Kidney (tissue), 14 donors: Measurements from ENCODE around the gene RRM2. TPM values are rescaled to one million over a fixed set of nuclear protein-coding genes. Genes with fewer than 3 reads are reported as not detected.
"Not testable (repeated sequence)": the region's sequence is repeated elsewhere in the genome, so short reads cannot be mapped to it uniquely, and the experiment has no call there.

Source experiments
- DNase-seq, 5 donors: peaks; one replicate each; pipeline ENCODE4 v3.0.0-alpha.2; 2013 to 2020
- FAIRE-seq: peaks from 2 replicates; lab custom pipeline; 2012; peaks lifted over from hg19 to GRCh38; lab: Jason Lieb, UNC
- H3K27ac ChIP-seq, 2 donors: one replicate each; pipeline ENCODE4 v1.7.0; 2013; ENCODE audit warnings: low read depth in 2 of 2, low read length in 2 of 2, inconsistent platforms in 1 of 2
- H3K27me3 ChIP-seq: one replicate; pipeline ENCODE4 v1.7.1; 2013; ENCODE audit warnings: low read length, inconsistent platforms; ENCODE audit not compliant: control insufficient read depth, insufficient read depth
- H3K36me3 ChIP-seq, 3 donors: one replicate each; pipeline versions ENCODE4 v1.7.0 to v1.7.1; 2013; ENCODE audit warnings: low read length in 3 of 3, control low read depth in 1 of 3, inconsistent platforms in 1 of 3; ENCODE audit not compliant: insufficient read depth in 3 of 3, control insufficient read depth in 2 of 3
- H3K4me1 ChIP-seq, 3 donors: one replicate each; pipeline versions ENCODE4 v1.7.0 to v1.7.1; 2013; ENCODE audit warnings: low read length in 3 of 3, inconsistent platforms in 1 of 3, low read depth in 1 of 3; ENCODE audit not compliant: control insufficient read depth in 2 of 3, insufficient read depth in 2 of 3
- H3K4me3 ChIP-seq, 3 donors: one replicate each; pipeline versions ENCODE4 v1.7.0 to v1.8.1; 2013; ENCODE audit warnings: low read length in 3 of 3, control low read depth in 1 of 3, inconsistent platforms in 1 of 3
- H3K9ac ChIP-seq, 3 donors: one replicate each; pipeline versions ENCODE4 v1.7.0 to v1.7.1; 2013; ENCODE audit warnings: low read length in 3 of 3, control low read depth in 1 of 3, inconsistent platforms in 1 of 3
- H3K9me3 ChIP-seq, 3 donors: one replicate each; pipeline versions ENCODE4 v1.7.0 to v1.7.1; 2013; ENCODE audit warnings: low read length in 3 of 3, control low read depth in 1 of 3, inconsistent platforms in 1 of 3; ENCODE audit not compliant: control insufficient read depth in 2 of 3, insufficient read depth in 1 of 3
- intact Hi-C: fragments of 100-400 bp; cut with DNase I; formaldehyde crosslinking; loops from one replicate; pipeline ENCODE4 v1.11.1; 2022
- polyA plus RNA-seq: library from polyadenylated mRNA; stranded (reverse); fragments of 350-450 nt; fragmentation: Illumina TruSeq; extraction: RNeasy Lipid Tissue Mini Kit (QIAGEN cat#74804); gene quantifications from one replicate; pipeline ENCODE4 v1.2.3, GENCODE V29; 2014; ENCODE audit warnings: low read depth, low replicate concordance; ENCODE audit not compliant: insufficient read depth
- total RNA-seq: library from RNA; stranded (reverse); fragmentation: NEBNext Ultra II Directional; extraction: Animal tissue kit (Norgen Biotek cat#: 25700); gene quantifications from one replicate; pipeline ENCODE4 v1.2.1, GENCODE V29; 2021
- TF ChIP-seq, protein P1 (sequence below): IDR thresholded peaks from 3 replicates; pipeline ENCODE4 v1.5.1; 2012; ENCODE audit warnings: mild to moderate bottlenecking, moderate library complexity, borderline replicate concordance; ENCODE audit not compliant: insufficient read depth; ENCODE audit errors: extremely low read depth
- donor health status: control.
- donor health status: control.
- donor health status: control.
- donor health status: control.
- donor health status: control.
- donor health status: DM: yes; HTN: yes; CAD: no.
- donor health status: Normal renal cell carcinoma (clear cell type).

Gene RRM2
- total and polyA plus RNA-seq, 2 donors from 2014 or later = 3.6 to 5.5 TPM

DNA sequence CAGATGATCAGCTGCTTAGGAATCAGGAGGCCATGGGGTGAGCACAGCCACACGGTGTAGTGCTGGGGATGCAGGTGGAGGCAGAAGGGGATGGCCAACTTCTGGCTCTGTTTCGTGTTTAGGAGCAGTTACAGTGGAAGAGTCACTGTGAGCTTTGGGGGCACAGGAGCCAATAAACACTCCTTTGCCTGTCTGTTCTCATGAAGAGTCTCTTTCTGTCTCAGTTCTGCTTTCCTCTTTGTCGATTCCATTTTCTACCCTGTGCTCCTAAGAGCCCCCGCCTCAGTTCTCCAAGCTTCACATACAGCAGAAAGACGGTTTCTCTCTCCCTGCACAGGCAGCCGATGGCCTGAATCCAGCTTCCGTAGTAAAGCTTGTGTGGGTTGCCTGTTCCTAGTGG is 21.0 kb upstream of the RRM2 start:
- Histone ChIP-seq H3K36me3 (no peaks in the 10 kb centered on the region), H3K4me3 (no peak overlapping the region), H3K9ac (no peak overlapping the region), H3K9me3 (no peaks in the 10 kb centered on the region), H3K4me1 (peaks cover 0 to 7% (median 3%) of the 10 kb centered on the region in 3 donors), H3K27ac (no peak overlapping the region), H3K27me3 (no peaks in the 10 kb centered on the region)
- no peak for FAIRE-seq
- intact Hi-C loops = no loop called here
- TF ChIP-seq, protein P1, sequence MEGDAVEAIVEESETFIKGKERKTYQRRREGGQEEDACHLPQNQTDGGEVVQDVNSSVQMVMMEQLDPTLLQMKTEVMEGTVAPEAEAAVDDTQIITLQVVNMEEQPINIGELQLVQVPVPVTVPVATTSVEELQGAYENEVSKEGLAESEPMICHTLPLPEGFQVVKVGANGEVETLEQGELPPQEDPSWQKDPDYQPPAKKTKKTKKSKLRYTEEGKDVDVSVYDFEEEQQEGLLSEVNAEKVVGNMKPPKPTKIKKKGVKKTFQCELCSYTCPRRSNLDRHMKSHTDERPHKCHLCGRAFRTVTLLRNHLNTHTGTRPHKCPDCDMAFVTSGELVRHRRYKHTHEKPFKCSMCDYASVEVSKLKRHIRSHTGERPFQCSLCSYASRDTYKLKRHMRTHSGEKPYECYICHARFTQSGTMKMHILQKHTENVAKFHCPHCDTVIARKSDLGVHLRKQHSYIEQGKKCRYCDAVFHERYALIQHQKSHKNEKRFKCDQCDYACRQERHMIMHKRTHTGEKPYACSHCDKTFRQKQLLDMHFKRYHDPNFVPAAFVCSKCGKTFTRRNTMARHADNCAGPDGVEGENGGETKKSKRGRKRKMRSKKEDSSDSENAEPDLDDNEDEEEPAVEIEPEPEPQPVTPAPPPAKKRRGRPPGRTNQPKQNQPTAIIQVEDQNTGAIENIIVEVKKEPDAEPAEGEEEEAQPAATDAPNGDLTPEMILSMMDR = no peak
- DNase-seq = no peak

DNA sequence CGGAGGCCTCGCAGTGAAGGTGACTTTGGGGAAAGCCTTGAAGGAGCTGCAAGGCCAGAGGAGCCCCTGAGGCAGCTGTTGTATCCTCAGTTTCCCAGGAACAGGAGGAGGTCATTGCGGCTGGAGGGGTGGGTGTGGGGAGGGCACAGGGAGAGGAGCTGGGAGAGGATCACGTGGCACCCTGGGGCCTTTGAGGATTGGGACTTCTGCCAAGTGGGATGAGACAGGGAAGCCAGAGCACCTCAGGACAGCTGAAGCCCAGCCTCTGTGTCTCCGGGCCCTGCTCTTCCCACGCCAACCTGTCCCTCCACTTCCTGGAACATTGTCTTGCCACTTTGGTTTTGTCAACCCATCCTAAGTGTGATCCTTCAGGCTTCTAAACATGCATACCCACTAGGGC is 19.4 kb upstream of the RRM2 start:
- H3K27ac ChIP-seq = no peak overlapping the region
- TF ChIP-seq, protein P1 = no peak
- no peak overlapping the region for H3K9ac ChIP-seq
- no peaks in the 10 kb centered on the region for H3K27me3 ChIP-seq
- no peaks in the 10 kb centered on the region for H3K9me3 ChIP-seq
- no peak overlapping the region for H3K4me3 ChIP-seq
- DNase-seq = no peak
- intact Hi-C loops = no loop called here
- H3K4me1 ChIP-seq = peaks cover 0 to 7% (median 3%) of the 10 kb centered on the region in 3 donors
- FAIRE-seq = no peak
- H3K36me3 ChIP-seq = no peaks in the 10 kb centered on the region

DNA sequence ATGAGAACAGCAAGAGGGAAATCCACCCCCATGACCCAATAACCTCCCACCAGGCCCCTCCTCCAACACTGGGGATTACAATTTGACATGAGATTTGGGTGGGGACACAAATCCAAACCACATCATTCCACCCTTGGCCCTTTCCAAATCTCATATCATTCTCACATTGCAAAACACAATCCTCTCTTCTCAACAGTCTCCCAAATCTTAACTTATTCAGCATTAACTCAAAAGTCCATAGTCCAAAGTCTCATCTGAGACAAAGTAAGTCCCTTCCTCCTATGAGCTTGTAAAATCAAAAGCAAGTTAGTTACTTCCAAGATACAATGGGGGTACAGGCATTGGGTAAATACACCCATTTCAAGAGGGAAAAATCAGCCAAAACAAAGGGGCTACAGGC is 17.6 kb upstream of the RRM2 start:
- FAIRE-seq, intact Hi-C loops: not testable (repeated sequence)

DNA sequence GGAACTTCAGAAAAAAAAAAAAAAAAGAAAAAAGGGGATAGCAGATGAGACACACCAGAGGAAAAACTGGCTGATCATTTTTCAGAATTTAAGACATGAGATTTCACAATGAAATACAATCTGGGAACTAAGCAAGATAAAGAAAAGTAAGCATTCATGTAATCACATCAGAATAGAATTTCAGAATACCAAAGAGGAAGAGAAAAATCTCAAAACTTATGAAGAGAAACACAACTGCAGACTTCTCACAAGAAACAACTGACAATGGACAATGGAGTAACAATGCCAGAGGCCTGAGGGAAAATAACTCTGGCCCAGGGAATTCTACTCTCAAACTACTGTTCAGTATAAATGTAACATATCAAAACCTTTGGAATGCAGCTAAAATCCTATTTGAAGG is 13.2 kb upstream of the RRM2 start:
- no peak overlapping the region for H3K27ac ChIP-seq
- no peak overlapping the region for H3K9ac ChIP-seq
- no peak for FAIRE-seq
- H3K27me3 ChIP-seq = no peaks in the 10 kb centered on the region
- no peaks in the 10 kb centered on the region for H3K9me3 ChIP-seq
- intact Hi-C loops = no loop called here
- DNase-seq = peak in 1 of 5 donors; percentile 1
- no peaks in the 10 kb centered on the region for H3K36me3 ChIP-seq
- peaks cover 0 to 7% (median 0%) of the 10 kb centered on the region in 3 donors for H3K4me1 ChIP-seq
- TF ChIP-seq, protein P1 = no peak
- H3K4me3 ChIP-seq = no peak overlapping the region

More for the DNA sequence above, 17.6 kb upstream of the RRM2 start:
- not testable (repeated sequence) for DNase-seq, H3K4me3 ChIP-seq, H3K36me3 ChIP-seq, H3K27ac ChIP-seq, H3K4me1 ChIP-seq, H3K9me3 ChIP-seq, H3K9ac ChIP-seq, H3K27me3 ChIP-seq
